OCI-M1 (cell line): ENCODE measurements around the gene AP1M1.

Experiments used
- DNase-seq: peaks from one replicate; lab custom pipeline; 2025; lab: John Stamatoyannopoulos, UW

The AP1M1 gene

GRCh38 chr19:16207490-16208025 lies 9.8 kb downstream of the AP1M1 start:
- DNase-seq, result no peak

- no peak for DNase-seq
Measured at GRCh38 chr19:16208064-16208759, 10.5 kb downstream of the AP1M1 start.

GRCh38 chr19:16208847-16209665 lies 11.3 kb downstream of the AP1M1 start:
- DNase-seq, result no peak

GRCh38 chr19:16210168-16210567 lies 12.5 kb downstream of the AP1M1 start:
- DNase-seq, result no peak

- no peak for DNase-seq
Measured at GRCh38 chr19:16213076-16213475, 15.4 kb downstream of the AP1M1 start.

GRCh38 chr19:16216744-16217670 lies 19.3 kb downstream of the AP1M1 start:
- no peak for DNase-seq

- DNase-seq, result no peak
Measured at GRCh38 chr19:16217716-16218451, 20.2 kb downstream of the AP1M1 start.

- DNase-seq, result no peak
Measured at GRCh38 chr19:16218851-16219250, 21.1 kb downstream of the AP1M1 start.

- no peak for DNase-seq
Measured at GRCh38 chr19:16222806-16223205, 25.1 kb downstream of the AP1M1 start.

GRCh38 chr19:16223746-16224145 lies 26.0 kb downstream of the AP1M1 start:
- no peak for DNase-seq

- no peak for DNase-seq
Measured at GRCh38 chr19:16224293-16225045, 26.8 kb downstream of the AP1M1 start.

- no peak for DNase-seq
Measured at GRCh38 chr19:16225279-16226183, 27.8 kb downstream of the AP1M1 start.

GRCh38 chr19:16226184-16226591 lies 28.5 kb downstream of the AP1M1 start:
- no peak for DNase-seq

GRCh38 chr19:16226878-16227836 lies 29.4 kb downstream of the AP1M1 start:
- DNase-seq, result no peak

- DNase-seq, result no peak
Measured at GRCh38 chr19:16227837-16228636, 30.3 kb downstream of the AP1M1 start.

- no peak for DNase-seq
Measured at GRCh38 chr19:16228637-16229321, 31.1 kb downstream of the AP1M1 start.

- no peak for DNase-seq
Measured at GRCh38 chr19:16229322-16229641, 31.6 kb downstream of the AP1M1 start.
